ENCODE measurements around the gene SYNGAP1.

Gene SYNGAP1

GRCh38 chr6:33423777-33424176 is 3.9 kb downstream of the SYNGAP1 start:
- DNase-seq: no peak
- no peak for TF ChIP-seq POLR2A (IDR thresholded peaks at IDR 0.05; ENCODE audit: low read length)
- TF ChIP-seq GATA1 (IDR thresholded peaks at IDR 0.05; ENCODE audit: low read depth, low read length): no peak

- DNase-seq: peak; percentile 68 to 69
- TF ChIP-seq GATA1 (IDR thresholded peaks at IDR 0.05; ENCODE audit: low read depth, low read length) (no peak), POLR2A (IDR thresholded peaks at IDR 0.05; ENCODE audit: low read length) (peak; percentile 62)
These were observed 5.2 kb downstream of the SYNGAP1 start for GRCh38 chr6:33424855-33425667.

- DNase-seq: peak; percentile 91 to 93
- peak; percentile 47 for TF ChIP-seq POLR2A (IDR thresholded peaks at IDR 0.05; ENCODE audit: low read length)
- TF ChIP-seq GATA1 (IDR thresholded peaks at IDR 0.05; ENCODE audit: low read depth, low read length): no peak
These were observed 6.1 kb downstream of the SYNGAP1 start for GRCh38 chr6:33425668-33426577.

- no peak for TF ChIP-seq GATA1 (IDR thresholded peaks at IDR 0.05; ENCODE audit: low read depth, low read length)
- TF ChIP-seq POLR2A (IDR thresholded peaks at IDR 0.05; ENCODE audit: low read length): no peak
- peak; percentile 42 to 46 for DNase-seq
These were observed 7.0 kb downstream of the SYNGAP1 start for GRCh38 chr6:33426590-33427511.

GRCh38 chr6:33427585-33428223 is 7.8 kb downstream of the SYNGAP1 start:
- peak; percentile 74 to 84 for DNase-seq

GRCh38 chr6:33428224-33428965 is 8.5 kb downstream of the SYNGAP1 start:
- peak; percentile 67 to 85 for DNase-seq
- TF ChIP-seq GATA1 (IDR thresholded peaks at IDR 0.05; ENCODE audit: low read depth, low read length) (no peak), POLR2A (IDR thresholded peaks at IDR 0.05; ENCODE audit: low read length) (no peak)

More at GRCh38 chr6:33427585-33428223, 7.8 kb downstream of the SYNGAP1 start:
- TF ChIP-seq POLR2A (IDR thresholded peaks at IDR 0.05; ENCODE audit: low read length) (peak; percentile 19), GATA1 (IDR thresholded peaks at IDR 0.05; ENCODE audit: low read depth, low read length) (no peak)

GRCh38 chr6:33428966-33429749 is 9.3 kb downstream of the SYNGAP1 start:
- TF ChIP-seq POLR2A (IDR thresholded peaks at IDR 0.05; ENCODE audit: low read length) (no peak), GATA1 (IDR thresholded peaks at IDR 0.05; ENCODE audit: low read depth, low read length) (no peak)
- no peak for DNase-seq

GRCh38 chr6:33429750-33430052 is 9.8 kb downstream of the SYNGAP1 start:
- TF ChIP-seq GATA1 (IDR thresholded peaks at IDR 0.05; ENCODE audit: low read depth, low read length) (no peak), POLR2A (IDR thresholded peaks at IDR 0.05; ENCODE audit: low read length) (no peak)
- no peak for DNase-seq

- TF ChIP-seq GATA1 (IDR thresholded peaks at IDR 0.05; ENCODE audit: low read depth, low read length): no peak
- TF ChIP-seq POLR2A (IDR thresholded peaks at IDR 0.05; ENCODE audit: low read length): no peak
These were observed 10.5 kb downstream of the SYNGAP1 start for GRCh38 chr6:33430334-33430733.

GRCh38 chr6:33430991-33431879 is 11.4 kb downstream of the SYNGAP1 start:
- peak; percentile 75 to 80 for DNase-seq
- TF ChIP-seq POLR2A (IDR thresholded peaks at IDR 0.05; ENCODE audit: low read length) (no peak), GATA1 (IDR thresholded peaks at IDR 0.05; ENCODE audit: low read depth, low read length) (no peak)

More at GRCh38 chr6:33430334-33430733, 10.5 kb downstream of the SYNGAP1 start:
- DNase-seq: no peak
